IPS-20b (cell line): Measurements from ENCODE around the gene FAM20C.

Experiments used
- H3K27ac ChIP-seq: one replicate; pipeline ENCODE4 v1.5.1; 2013; ENCODE audit warnings: low read length
- H3K27me3 ChIP-seq: 2 replicates; pipeline ENCODE4 v1.6.1; 2013; ENCODE audit warnings: mild to moderate bottlenecking, low read length, inconsistent platforms; ENCODE audit not compliant: insufficient read depth
- H3K36me3 ChIP-seq: 2 replicates; pipeline ENCODE4 v1.6.1; 2013; ENCODE audit warnings: low read depth, mild to moderate bottlenecking, inconsistent platforms, low read length, moderate library complexity; ENCODE audit not compliant: insufficient read depth
- H3K4me1 ChIP-seq: 2 replicates; pipeline ENCODE4 v1.6.1; 2013; ENCODE audit warnings: mild to moderate bottlenecking, control low read depth, inconsistent platforms, low read length, moderate library complexity; ENCODE audit not compliant: insufficient read depth
- H3K4me3 ChIP-seq: 2 replicates; pipeline ENCODE4 v1.5.1; 2013; ENCODE audit warnings: mild to moderate bottlenecking, low read length, inconsistent platforms
- H3K9ac ChIP-seq: 2 replicates; pipeline ENCODE4 v1.6.1; 2013; ENCODE audit warnings: low read depth, mild to moderate bottlenecking, inconsistent platforms, low read length, moderate library complexity
- H3K9me3 ChIP-seq: 2 replicates; pipeline ENCODE4 v1.6.1; 2013; ENCODE audit warnings: mild to moderate bottlenecking, low read depth, low read length, inconsistent platforms; ENCODE audit not compliant: insufficient read depth

FAM20C gene

GRCh38 chr7:219581-220150 is 27.3 kb downstream of the FAM20C start:
- Histone ChIP-seq H3K27me3 (no peaks in the 10 kb centered on the region), H3K9me3 (no peaks in the 10 kb centered on the region), H3K36me3 (peaks cover 8% of the 10 kb centered on the region; the same call in 1 of the 2 replicates), H3K27ac (no peak overlapping the region), H3K4me1 (peaks cover 3% of the 10 kb centered on the region; the same call in 1 of the 2 replicates), H3K9ac (no peak overlapping the region), H3K4me3 (no peak overlapping the region)

- no peak overlapping the region for H3K4me3 ChIP-seq
- H3K27me3 ChIP-seq = no peaks in the 10 kb centered on the region
- no peak overlapping the region for H3K27ac ChIP-seq
- no peak overlapping the region for H3K9ac ChIP-seq
- H3K9me3 ChIP-seq = no peaks in the 10 kb centered on the region
- peaks cover 5% of the 10 kb centered on the region; the same call in 1 of the 2 replicates for H3K36me3 ChIP-seq
- H3K4me1 ChIP-seq = peaks cover 3% of the 10 kb centered on the region; the same call in 1 of the 2 replicates
Measured at GRCh38 chr7:220151-220841, 27.9 kb downstream of the FAM20C start.

- Histone ChIP-seq H3K27ac (no peak overlapping the region), H3K4me1 (peaks cover 3% of the 10 kb centered on the region; the same call in 1 of the 2 replicates), H3K27me3 (no peaks in the 10 kb centered on the region), H3K9me3 (no peaks in the 10 kb centered on the region), H3K4me3 (no peak overlapping the region), H3K36me3 (peaks cover 5% of the 10 kb centered on the region; the same call in 1 of the 2 replicates), H3K9ac (no peak overlapping the region)
Measured at GRCh38 chr7:221978-222715, 29.8 kb downstream of the FAM20C start.

GRCh38 chr7:222716-223041 is 30.3 kb downstream of the FAM20C start:
- Histone ChIP-seq H3K27ac (no peak overlapping the region), H3K4me1 (peaks cover 3% of the 10 kb centered on the region; the same call in 1 of the 2 replicates)

GRCh38 chr7:223118-223800 is 30.9 kb downstream of the FAM20C start:
- Histone ChIP-seq H3K9me3 (no peaks in the 10 kb centered on the region), H3K27me3 (no peaks in the 10 kb centered on the region), H3K4me3 (no peak overlapping the region), H3K36me3 (peaks cover 5% of the 10 kb centered on the region; the same call in 1 of the 2 replicates), H3K4me1 (peaks cover 3% of the 10 kb centered on the region; the same call in 1 of the 2 replicates), H3K9ac (no peak overlapping the region), H3K27ac (no peak overlapping the region)

More at GRCh38 chr7:222716-223041, 30.3 kb downstream of the FAM20C start:
- Histone ChIP-seq H3K36me3 (peaks cover 5% of the 10 kb centered on the region; the same call in 1 of the 2 replicates), H3K27me3 (no peaks in the 10 kb centered on the region), H3K9me3 (no peaks in the 10 kb centered on the region), H3K4me3 (no peak overlapping the region), H3K9ac (no peak overlapping the region)

- H3K27me3 ChIP-seq = no peaks in the 10 kb centered on the region
- H3K27ac ChIP-seq = no peak overlapping the region
- H3K36me3 ChIP-seq = peaks cover 3% of the 10 kb centered on the region; the same call in 1 of the 2 replicates
- H3K9ac ChIP-seq = no peak overlapping the region
- no peaks in the 10 kb centered on the region for H3K9me3 ChIP-seq
- H3K4me3 ChIP-seq = no peak overlapping the region
- peaks cover 3% of the 10 kb centered on the region; the same call in 1 of the 2 replicates for H3K4me1 ChIP-seq
Measured at GRCh38 chr7:223861-224260, 31.5 kb downstream of the FAM20C start.

GRCh38 chr7:226281-226895 is 34.0 kb downstream of the FAM20C start:
- Histone ChIP-seq H3K27me3 (no peaks in the 10 kb centered on the region), H3K36me3 (no peaks in the 10 kb centered on the region), H3K27ac (no peak overlapping the region), H3K9me3 (no peaks in the 10 kb centered on the region), H3K4me3 (no peak overlapping the region), H3K4me1 (no peaks in the 10 kb centered on the region), H3K9ac (no peak overlapping the region)

- H3K9ac ChIP-seq = no peak overlapping the region
- no peak overlapping the region for H3K4me3 ChIP-seq
- H3K27me3 ChIP-seq = no peaks in the 10 kb centered on the region
- H3K9me3 ChIP-seq = no peaks in the 10 kb centered on the region
- H3K36me3 ChIP-seq = peaks cover 2% of the 10 kb centered on the region; the same call in 1 of the 2 replicates
- H3K27ac ChIP-seq = no peak overlapping the region
- H3K4me1 ChIP-seq = no peaks in the 10 kb centered on the region
Measured at GRCh38 chr7:227926-228325, 35.6 kb downstream of the FAM20C start.

GRCh38 chr7:228610-229009 is 36.2 kb downstream of the FAM20C start:
- Histone ChIP-seq H3K27me3 (no peaks in the 10 kb centered on the region), H3K9ac (no peak overlapping the region), H3K9me3 (no peaks in the 10 kb centered on the region), H3K4me1 (no peaks in the 10 kb centered on the region), H3K27ac (no peak overlapping the region), H3K4me3 (no peak overlapping the region), H3K36me3 (peaks cover 8% of the 10 kb centered on the region)

- Histone ChIP-seq H3K27me3 (no peaks in the 10 kb centered on the region), H3K9me3 (no peaks in the 10 kb centered on the region), H3K36me3 (peaks cover 8% of the 10 kb centered on the region), H3K27ac (no peak overlapping the region), H3K4me3 (no peak overlapping the region), H3K9ac (no peak overlapping the region), H3K4me1 (no peaks in the 10 kb centered on the region)
Measured at GRCh38 chr7:229184-229964, 37.0 kb downstream of the FAM20C start.
